HG02759 (cell line): ENCODE measurements around the gene MAPK9.

ENCODE experiments used
- ATAC-seq: cut with Tn5 transposase; IDR thresholded peaks from one replicate; pipeline ENCODE4 v1.9.1; 2021; ENCODE audit warnings: mild to moderate bottlenecking, moderate library complexity; ENCODE audit not compliant: unreplicated experiment

The MAPK9 gene

GRCh38 chr5:180207593-180207992, 84.3 kb downstream of the MAPK9 start:
- ATAC-seq, result no peak

GRCh38 chr5:180206993-180207392, 84.9 kb downstream of the MAPK9 start:
- no peak for ATAC-seq

GRCh38 chr5:180205916-180206315, 86.0 kb downstream of the MAPK9 start:
- no peak for ATAC-seq

- no peak for ATAC-seq
Observed at GRCh38 chr5:180204276-180204819, 87.5 kb downstream of the MAPK9 start.

- ATAC-seq, result no peak
Observed at GRCh38 chr5:180202939-180203573, 88.8 kb downstream of the MAPK9 start.

- ATAC-seq, result no peak
Observed at GRCh38 chr5:180201051-180201987, 90.6 kb downstream of the MAPK9 start.

GRCh38 chr5:180199390-180199789, 92.5 kb downstream of the MAPK9 start:
- no peak for ATAC-seq

GRCh38 chr5:180198208-180198607, 93.7 kb downstream of the MAPK9 start:
- ATAC-seq, result no peak

- no peak for ATAC-seq
Observed at GRCh38 chr5:180197016-180197702, 94.7 kb downstream of the MAPK9 start.

GRCh38 chr5:180194410-180195345, 97.2 kb downstream of the MAPK9 start:
- ATAC-seq, result no peak

GRCh38 chr5:180193749-180194375, 98.0 kb downstream of the MAPK9 start:
- no peak for ATAC-seq

GRCh38 chr5:180191716-180192115, 100.2 kb downstream of the MAPK9 start:
- ATAC-seq, result no peak

GRCh38 chr5:180187767-180188166, 104.1 kb downstream of the MAPK9 start:
- ATAC-seq, result no peak
